ENCODE data around the gene FAM181A.

- no peak for TF ChIP-seq CTCF (IDR thresholded peaks at IDR 0.05; ENCODE audit: insufficient read depth, low read length)
- TF ChIP-seq, protein P1, sequence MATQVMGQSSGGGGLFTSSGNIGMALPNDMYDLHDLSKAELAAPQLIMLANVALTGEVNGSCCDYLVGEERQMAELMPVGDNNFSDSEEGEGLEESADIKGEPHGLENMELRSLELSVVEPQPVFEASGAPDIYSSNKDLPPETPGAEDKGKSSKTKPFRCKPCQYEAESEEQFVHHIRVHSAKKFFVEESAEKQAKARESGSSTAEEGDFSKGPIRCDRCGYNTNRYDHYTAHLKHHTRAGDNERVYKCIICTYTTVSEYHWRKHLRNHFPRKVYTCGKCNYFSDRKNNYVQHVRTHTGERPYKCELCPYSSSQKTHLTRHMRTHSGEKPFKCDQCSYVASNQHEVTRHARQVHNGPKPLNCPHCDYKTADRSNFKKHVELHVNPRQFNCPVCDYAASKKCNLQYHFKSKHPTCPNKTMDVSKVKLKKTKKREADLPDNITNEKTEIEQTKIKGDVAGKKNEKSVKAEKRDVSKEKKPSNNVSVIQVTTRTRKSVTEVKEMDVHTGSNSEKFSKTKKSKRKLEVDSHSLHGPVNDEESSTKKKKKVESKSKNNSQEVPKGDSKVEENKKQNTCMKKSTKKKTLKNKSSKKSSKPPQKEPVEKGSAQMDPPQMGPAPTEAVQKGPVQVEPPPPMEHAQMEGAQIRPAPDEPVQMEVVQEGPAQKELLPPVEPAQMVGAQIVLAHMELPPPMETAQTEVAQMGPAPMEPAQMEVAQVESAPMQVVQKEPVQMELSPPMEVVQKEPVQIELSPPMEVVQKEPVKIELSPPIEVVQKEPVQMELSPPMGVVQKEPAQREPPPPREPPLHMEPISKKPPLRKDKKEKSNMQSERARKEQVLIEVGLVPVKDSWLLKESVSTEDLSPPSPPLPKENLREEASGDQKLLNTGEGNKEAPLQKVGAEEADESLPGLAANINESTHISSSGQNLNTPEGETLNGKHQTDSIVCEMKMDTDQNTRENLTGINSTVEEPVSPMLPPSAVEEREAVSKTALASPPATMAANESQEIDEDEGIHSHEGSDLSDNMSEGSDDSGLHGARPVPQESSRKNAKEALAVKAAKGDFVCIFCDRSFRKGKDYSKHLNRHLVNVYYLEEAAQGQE (IDR thresholded peaks at IDR 0.05; ENCODE audit: insufficient replicate concordance, low read depth) = no peak
- no peak for TF ChIP-seq POLR2AphosphoS5 (IDR thresholded peaks at IDR 0.05; ENCODE audit: low read depth)
- TF ChIP-seq SPI1 (IDR thresholded peaks at IDR 0.05; ENCODE audit: borderline replicate concordance, low read depth) = no peak
Observed at GRCh38 chr14:93963692-93964091, 36.5 kb downstream of the FAM181A start.
